A549 (cell line): ENCODE data around the gene ITPR3. TPM values are rescaled to one million over a fixed set of nuclear protein-coding genes. Genes with fewer than 3 reads are reported as not detected.

Experiments used
- ATAC-seq, 2 experiments: fragments of 200-7000 bp in 1 of 2; fragments of >200 bp in 1 of 2; cut with Nextera tagmentation in 1 of 2; cut with Tn5 transposase in 1 of 2; 3 replicates each; pipeline versions ENCODE4 v1.8.0 to v1.9.1; 2018 to 2020; ENCODE audit warnings: mild to moderate bottlenecking in 1 of 2, moderate library complexity in 1 of 2
- CTCF ChIA-PET: fragments of 300-600 bp; sonication (Branson Sonifier 250); formaldehyde crosslinking; extraction: SDS; loops from one replicate; lab custom pipeline; 2021; ENCODE audit warnings: antibody characterized with exemption, inconsistent platforms; lab: Yijun Ruan, JAX
- POLR2A ChIA-PET: fragments of 350-600 bp; formaldehyde crosslinking; extraction: SDS; loops from one replicate; lab custom pipeline; 2021; ENCODE audit warnings: antibody characterized with exemption, inconsistent platforms; lab: Yijun Ruan, JAX
- DNase-seq, 2 experiments: peaks; one replicate each; pipeline versions ENCODE4 v3.0.0 to v3.0.0-alpha.2; 2011 to 2016; ENCODE audit warnings: low read depth in 1 of 2, low spot score in 1 of 2
- FAIRE-seq: peaks from 2 replicates; lab custom pipeline; 2011; peaks lifted over from hg19 to GRCh38; lab: Jason Lieb, UNC
- H3K27ac ChIP-seq, 2 experiments: fragments of >200 bp; sonication (Bioruptor Twin); formaldehyde crosslinking; 3 replicates each; pipeline ENCODE4 v1.5.1; 2016 to 2017
- H3K4me1 ChIP-seq: fragments of >200 bp; sonication (Bioruptor Twin); formaldehyde crosslinking; 3 replicates; pipeline ENCODE4 v1.6.1; 2016
- H3K4me2 ChIP-seq: fragments of >200 bp; sonication (Bioruptor Twin); formaldehyde crosslinking; 3 replicates; pipeline ENCODE4 v1.6.1; 2016
- H3K4me3 ChIP-seq: fragments of >200 bp; sonication (Bioruptor Twin); formaldehyde crosslinking; 3 replicates; pipeline ENCODE4 v1.5.1; 2016
- H3K9me3 ChIP-seq: fragments of >200 bp; sonication (Bioruptor Twin); formaldehyde crosslinking; 3 replicates; pipeline ENCODE4 v1.6.1; 2016
- BHLHE40 ChIP-seq: IDR thresholded peaks from 2 replicates; pipeline ENCODE4 v1.6.1; 2012; ENCODE audit warnings: low read depth, low read length, inconsistent platforms
- CHD2 ChIP-seq: fragments of 150-350 bp; IDR thresholded peaks from 2 replicates; pipeline ENCODE4 v1.6.1; 2014; ENCODE audit warnings: low read length; ENCODE audit not compliant: partially characterized antibody
- EHMT2 ChIP-seq: fragments of 200-600 bp; sonication (generic); IDR thresholded peaks from 2 replicates; pipeline ENCODE4 v1.6.1; 2016; ENCODE audit warnings: antibody characterized with exemption, low read depth, mild to moderate bottlenecking, moderate library complexity
- FOXS1 ChIP-seq: fragments of 250-450 bp; sonication (Bioruptor Pico); IDR thresholded peaks from 2 replicates; pipeline ENCODE4 v1.5.0; 2020; ENCODE audit warnings: mild to moderate bottlenecking, moderate library complexity
- GATA3 ChIP-seq: IDR thresholded peaks from 2 replicates; pipeline ENCODE4 v1.6.1; 2012; ENCODE audit warnings: borderline replicate concordance
- HDAC2 ChIP-seq: fragments of 200-600 bp; sonication (generic); IDR thresholded peaks from 2 replicates; pipeline ENCODE4 v1.6.1; 2016
- HEYL ChIP-seq: fragments of 250-450 bp; sonication (Bioruptor Pico); IDR thresholded peaks from 2 replicates; pipeline ENCODE4 v1.8.0; 2021; ENCODE audit warnings: mild to moderate bottlenecking, moderate library complexity
- HOXB13 ChIP-seq: fragments of 250-450 bp; sonication (Bioruptor Pico); IDR thresholded peaks from 2 replicates; pipeline ENCODE4 v1.5.0; 2020; ENCODE audit warnings: low read depth, mild to moderate bottlenecking, moderate library complexity
- KDM1A ChIP-seq: fragments of 200-600 bp; sonication (generic); IDR thresholded peaks from 2 replicates; pipeline ENCODE4 v1.6.1; 2016; ENCODE audit warnings: low read depth, mild to moderate bottlenecking
- KDM5A ChIP-seq: fragments of 200-600 bp; sonication (generic); IDR thresholded peaks from 2 replicates; pipeline ENCODE4 v1.6.1; 2016; ENCODE audit warnings: antibody characterized with exemption, mild to moderate bottlenecking
- MAFK ChIP-seq: fragments of 450-650 bp; IDR thresholded peaks from 2 replicates; pipeline ENCODE4 v1.6.1; 2014; ENCODE audit not compliant: partially characterized antibody
- MAZ ChIP-seq: fragments of 150-350 bp; IDR thresholded peaks from 2 replicates; pipeline ENCODE4 v1.6.1; 2014; ENCODE audit warnings: antibody characterized with exemption, low read depth, low read length, borderline replicate concordance
- NPAS2 ChIP-seq: fragments of 250-450 bp; sonication (Bioruptor Pico); IDR thresholded peaks from 2 replicates; pipeline ENCODE4 v1.8.0; 2022; ENCODE audit warnings: mild to moderate bottlenecking, moderate library complexity, borderline replicate concordance
- POLR2A ChIP-seq: IDR thresholded peaks from 2 replicates; pipeline ENCODE4 v1.6.1; 2012; ENCODE audit warnings: mild to moderate bottlenecking, low read length
- POLR2AphosphoS2 ChIP-seq: conservative IDR thresholded peaks from 2 replicates; pipeline ENCODE4 v1.6.1; 2012; ENCODE audit warnings: low read length, improper control_type of control experiment, inconsistent platforms
- RAD21 ChIP-seq, 2 experiments: fragments of >200 bp in 1 of 2; sonication (Bioruptor Twin) in 1 of 2; formaldehyde crosslinking in 1 of 2; IDR thresholded peaks in 1 of 2; conservative IDR thresholded peaks in 1 of 2; 2 replicates in 1 of 2; 3 replicates in 1 of 2; pipeline ENCODE4 v1.6.1; 2012 to 2018; ENCODE audit warnings: inconsistent platforms in 1 of 2
- RARB ChIP-seq: fragments of 250-450 bp; sonication (Bioruptor Pico); IDR thresholded peaks from 2 replicates; pipeline ENCODE4 v1.8.0; 2021; ENCODE audit warnings: mild to moderate bottlenecking, moderate library complexity
- RCOR1 ChIP-seq: fragments of 150-350 bp; IDR thresholded peaks from 2 replicates; pipeline ENCODE4 v1.6.1; 2014; ENCODE audit warnings: antibody characterized with exemption, low read length, low read depth
- SREBF2 ChIP-seq: fragments of 450-650 bp; IDR thresholded peaks from 2 replicates; pipeline ENCODE4 v1.6.1; 2014; ENCODE audit warnings: mild to moderate bottlenecking, moderate library complexity
- TFCP2L1 ChIP-seq: fragments of 250-450 bp; sonication (Bioruptor Pico); IDR thresholded peaks from 2 replicates; pipeline ENCODE4 v1.5.0; 2021; ENCODE audit warnings: mild to moderate bottlenecking
- TP53 ChIP-seq: fragments of 250-450 bp; sonication (Bioruptor Pico); IDR thresholded peaks from 2 replicates; pipeline ENCODE4 v1.5.0; 2021; ENCODE audit warnings: mild to moderate bottlenecking, moderate library complexity
- ZC3H11A ChIP-seq: fragments of 450-650 bp; IDR thresholded peaks from 2 replicates; pipeline ENCODE4 v1.6.1; 2014; ENCODE audit warnings: antibody characterized with exemption, mild to moderate bottlenecking
- ZNF302 ChIP-seq: fragments of 250-450 bp; sonication (Bioruptor Pico); IDR thresholded peaks from 2 replicates; pipeline ENCODE4 v1.9.0; 2021; ENCODE audit warnings: inconsistent platforms, mild to moderate bottlenecking, moderate library complexity
- WGBS: methylation state at CpG from one replicate; pipeline ENCODE4 v1.1.6; 2017; ENCODE audit errors: missing lambda C conversion rate; 5-methylcytosine and 5-hydroxymethylcytosine counted together
- polyA plus RNA-seq, 4 experiments: library from polyadenylated mRNA; depleted of rRNA in 3 of 4; stranded (reverse); fragments of >200 nt; fragmentation: RNase III in 1 of 4; extraction: RNeasy Plus Mini Kit Qiagen cat#74134 plus additional on column Dnase treatment in 1 of 4; gene quantifications; 2 replicates in 3 of 4; 3 replicates in 1 of 4; pipeline ENCODE4 v1.2.3, GENCODE V29; 2011 to 2017
- TF ChIP-seq, protein P1 (sequence below): IDR thresholded peaks from 2 replicates; pipeline ENCODE4 v1.6.1; 2012
- TF ChIP-seq, protein P2 (sequence below): fragments of 150-350 bp; IDR thresholded peaks from 2 replicates; pipeline ENCODE4 v1.6.1; 2014; ENCODE audit warnings: low read depth, mild to moderate bottlenecking, low read length
- TF ChIP-seq, protein P3 (sequence below): fragments of 200-600 bp; sonication (generic); IDR thresholded peaks from 2 replicates; pipeline ENCODE4 v1.6.1; 2016; ENCODE audit warnings: antibody characterized with exemption, mild to moderate bottlenecking, moderate library complexity
- TF ChIP-seq, protein P4 (sequence below): fragments of >200 bp; sonication (Bioruptor Twin); formaldehyde crosslinking; IDR thresholded peaks from 2 replicates; pipeline ENCODE4 v1.6.1; 2016
- TF ChIP-seq, protein P5 (sequence below): fragments of 250-450 bp; sonication (Bioruptor Pico); IDR thresholded peaks from 2 replicates; pipeline ENCODE4 v1.5.0; 2020; ENCODE audit warnings: low read depth, mild to moderate bottlenecking, moderate library complexity

Gene ITPR3
- polyA plus RNA-seq, 2 of the 4 experiments (the other 2 are of a cell fraction), result 17.6 to 20.8 TPM

DNA sequence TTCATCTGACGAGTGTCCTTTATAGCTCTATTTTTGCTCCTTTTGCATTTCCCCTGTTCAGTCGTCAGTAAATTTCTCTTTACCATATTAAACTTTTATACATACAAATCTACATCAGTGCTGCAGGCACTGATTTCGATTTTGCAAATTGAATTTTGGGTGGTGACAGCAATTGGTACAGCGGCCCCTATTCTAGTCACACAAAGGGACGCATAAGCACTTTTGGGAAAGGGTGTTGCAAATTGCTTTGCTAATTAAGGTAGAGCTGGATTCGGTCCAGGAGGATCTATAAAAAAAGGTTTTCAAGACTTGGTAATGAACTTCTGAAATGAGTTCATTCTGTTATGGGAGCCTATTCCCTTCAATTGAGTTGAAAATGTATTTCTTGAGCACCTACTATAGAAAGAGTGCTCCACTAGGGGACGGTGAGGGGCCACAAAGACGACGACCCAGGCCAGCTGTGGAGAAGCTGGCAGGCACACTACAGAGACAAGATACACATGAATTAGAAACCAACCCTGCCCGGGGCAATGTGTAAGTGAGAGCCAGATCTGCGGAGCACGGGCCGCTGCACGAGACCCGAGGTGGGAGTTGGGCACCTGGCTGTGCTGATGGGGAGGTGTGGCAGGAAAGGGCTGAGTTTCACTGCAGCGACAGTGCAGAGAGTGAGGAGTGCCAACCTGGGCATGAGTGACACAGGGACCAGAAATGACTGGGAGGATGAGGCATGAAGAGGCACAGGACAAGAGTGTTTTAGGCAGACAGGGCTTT, 85.0 kb downstream of the ITPR3 start:
- H3K4me3 ChIP-seq, result no peak overlapping the region
- CTCF ChIA-PET, result interaction anchor here (0.9 to 12.6 kb wide), 2 partner anchors 39 to 118 kb away, joined by 3 to 177 read pairs; no protein-coding TSS in a partner anchor
- WGBS, result 82% methylated on average over 15 of the region's 16 CpGs
- no peak for TF ChIP-seq HOXB13 (CRISPR knock-in tag)
- no peak for TF ChIP-seq TFCP2L1 (CRISPR knock-in tag)
- TF ChIP-seq KDM1A, result no peak
- TF ChIP-seq GATA3, result no peak
- TF ChIP-seq ZC3H11A, result no peak
- TF ChIP-seq, protein P1, sequence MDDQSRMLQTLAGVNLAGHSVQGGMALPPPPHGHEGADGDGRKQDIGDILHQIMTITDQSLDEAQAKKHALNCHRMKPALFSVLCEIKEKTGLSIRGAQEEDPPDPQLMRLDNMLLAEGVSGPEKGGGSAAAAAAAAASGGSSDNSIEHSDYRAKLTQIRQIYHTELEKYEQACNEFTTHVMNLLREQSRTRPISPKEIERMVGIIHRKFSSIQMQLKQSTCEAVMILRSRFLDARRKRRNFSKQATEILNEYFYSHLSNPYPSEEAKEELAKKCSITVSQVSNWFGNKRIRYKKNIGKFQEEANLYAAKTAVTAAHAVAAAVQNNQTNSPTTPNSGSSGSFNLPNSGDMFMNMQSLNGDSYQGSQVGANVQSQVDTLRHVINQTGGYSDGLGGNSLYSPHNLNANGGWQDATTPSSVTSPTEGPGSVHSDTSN, result no peak
- TF ChIP-seq MAFK, result no peak
- TF ChIP-seq MAZ, result no peak
- TF ChIP-seq KDM5A, result no peak
- TF ChIP-seq, protein P2, sequence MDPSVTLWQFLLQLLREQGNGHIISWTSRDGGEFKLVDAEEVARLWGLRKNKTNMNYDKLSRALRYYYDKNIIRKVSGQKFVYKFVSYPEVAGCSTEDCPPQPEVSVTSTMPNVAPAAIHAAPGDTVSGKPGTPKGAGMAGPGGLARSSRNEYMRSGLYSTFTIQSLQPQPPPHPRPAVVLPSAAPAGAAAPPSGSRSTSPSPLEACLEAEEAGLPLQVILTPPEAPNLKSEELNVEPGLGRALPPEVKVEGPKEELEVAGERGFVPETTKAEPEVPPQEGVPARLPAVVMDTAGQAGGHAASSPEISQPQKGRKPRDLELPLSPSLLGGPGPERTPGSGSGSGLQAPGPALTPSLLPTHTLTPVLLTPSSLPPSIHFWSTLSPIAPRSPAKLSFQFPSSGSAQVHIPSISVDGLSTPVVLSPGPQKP, result no peak
- TF ChIP-seq HDAC2, result no peak
- TF ChIP-seq CHD2, result no peak
- no peak for TF ChIP-seq TP53 (CRISPR knock-in tag)
- TF ChIP-seq RARB, result no peak
- no peak for TF ChIP-seq POLR2A
- no peak for TF ChIP-seq EHMT2
- TF ChIP-seq, protein P3, sequence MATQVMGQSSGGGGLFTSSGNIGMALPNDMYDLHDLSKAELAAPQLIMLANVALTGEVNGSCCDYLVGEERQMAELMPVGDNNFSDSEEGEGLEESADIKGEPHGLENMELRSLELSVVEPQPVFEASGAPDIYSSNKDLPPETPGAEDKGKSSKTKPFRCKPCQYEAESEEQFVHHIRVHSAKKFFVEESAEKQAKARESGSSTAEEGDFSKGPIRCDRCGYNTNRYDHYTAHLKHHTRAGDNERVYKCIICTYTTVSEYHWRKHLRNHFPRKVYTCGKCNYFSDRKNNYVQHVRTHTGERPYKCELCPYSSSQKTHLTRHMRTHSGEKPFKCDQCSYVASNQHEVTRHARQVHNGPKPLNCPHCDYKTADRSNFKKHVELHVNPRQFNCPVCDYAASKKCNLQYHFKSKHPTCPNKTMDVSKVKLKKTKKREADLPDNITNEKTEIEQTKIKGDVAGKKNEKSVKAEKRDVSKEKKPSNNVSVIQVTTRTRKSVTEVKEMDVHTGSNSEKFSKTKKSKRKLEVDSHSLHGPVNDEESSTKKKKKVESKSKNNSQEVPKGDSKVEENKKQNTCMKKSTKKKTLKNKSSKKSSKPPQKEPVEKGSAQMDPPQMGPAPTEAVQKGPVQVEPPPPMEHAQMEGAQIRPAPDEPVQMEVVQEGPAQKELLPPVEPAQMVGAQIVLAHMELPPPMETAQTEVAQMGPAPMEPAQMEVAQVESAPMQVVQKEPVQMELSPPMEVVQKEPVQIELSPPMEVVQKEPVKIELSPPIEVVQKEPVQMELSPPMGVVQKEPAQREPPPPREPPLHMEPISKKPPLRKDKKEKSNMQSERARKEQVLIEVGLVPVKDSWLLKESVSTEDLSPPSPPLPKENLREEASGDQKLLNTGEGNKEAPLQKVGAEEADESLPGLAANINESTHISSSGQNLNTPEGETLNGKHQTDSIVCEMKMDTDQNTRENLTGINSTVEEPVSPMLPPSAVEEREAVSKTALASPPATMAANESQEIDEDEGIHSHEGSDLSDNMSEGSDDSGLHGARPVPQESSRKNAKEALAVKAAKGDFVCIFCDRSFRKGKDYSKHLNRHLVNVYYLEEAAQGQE, result no peak
- TF ChIP-seq, protein P4, sequence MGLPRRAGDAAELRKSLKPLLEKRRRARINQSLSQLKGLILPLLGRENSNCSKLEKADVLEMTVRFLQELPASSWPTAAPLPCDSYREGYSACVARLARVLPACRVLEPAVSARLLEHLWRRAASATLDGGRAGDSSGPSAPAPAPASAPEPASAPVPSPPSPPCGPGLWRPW, result no peak
- no peak for TF ChIP-seq FOXS1 (CRISPR knock-in tag)
- ATAC-seq, result no peak
- H3K4me2 ChIP-seq, result no peak overlapping the region
- DNase-seq, result no peak
- H3K4me1 ChIP-seq, result peaks cover 10% of the 10 kb centered on the region; the same call in 2 of the 3 replicates
- H3K9me3 ChIP-seq, result no peaks in the 10 kb centered on the region
- H3K27ac ChIP-seq, result no peak overlapping the region
- FAIRE-seq, result no peak
- POLR2A ChIA-PET, result no interaction called here

DNA sequence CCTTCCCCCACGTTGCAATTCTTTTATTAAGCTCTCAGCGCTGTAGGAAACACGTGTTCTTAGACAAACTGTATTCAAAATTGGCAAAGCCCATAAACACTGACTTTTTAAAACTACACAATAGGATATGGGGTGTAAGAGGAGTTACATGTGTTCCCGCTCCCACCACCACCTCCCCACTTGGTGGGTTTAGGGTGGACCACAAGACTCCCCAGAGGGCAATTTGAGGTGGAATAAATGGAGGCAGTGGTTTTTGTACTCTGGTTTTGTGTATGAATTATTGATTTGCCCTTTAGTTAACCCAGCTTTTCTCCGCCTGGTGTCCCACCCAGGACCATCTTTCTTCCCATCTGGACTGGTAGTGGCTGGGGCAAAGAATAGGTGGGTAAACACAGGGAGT, 86.6 kb downstream of the ITPR3 start:
- Histone ChIP-seq H3K4me2 (no peak overlapping the region), H3K4me3 (no peak overlapping the region), H3K4me1 (peaks cover 10% of the 10 kb centered on the region; the same call in 2 of the 3 replicates), H3K9me3 (no peaks in the 10 kb centered on the region), H3K27ac (no peak overlapping the region)
- DNase-seq (no peak), ATAC-seq (no peak), FAIRE-seq (no peak)
- POLR2A ChIA-PET, result no interaction called here
- no peak for TF ChIP-seq NPAS2 (CRISPR knock-in tag)
- no peak for TF ChIP-seq BHLHE40
- no peak for TF ChIP-seq CHD2
- no peak for TF ChIP-seq GATA3
- no peak for TF ChIP-seq RAD21 (conservative IDR thresholded peaks at IDR 0.05 in 1 of 2, IDR thresholded peaks at IDR 0.05 in 1 of 2)
- no peak for TF ChIP-seq KDM5A
- TF ChIP-seq HEYL (CRISPR knock-in tag), result no peak
- no peak for TF ChIP-seq SREBF2
- TF ChIP-seq POLR2A, result no peak
- TF ChIP-seq POLR2AphosphoS2, result no peak
- TF ChIP-seq, protein P5, sequence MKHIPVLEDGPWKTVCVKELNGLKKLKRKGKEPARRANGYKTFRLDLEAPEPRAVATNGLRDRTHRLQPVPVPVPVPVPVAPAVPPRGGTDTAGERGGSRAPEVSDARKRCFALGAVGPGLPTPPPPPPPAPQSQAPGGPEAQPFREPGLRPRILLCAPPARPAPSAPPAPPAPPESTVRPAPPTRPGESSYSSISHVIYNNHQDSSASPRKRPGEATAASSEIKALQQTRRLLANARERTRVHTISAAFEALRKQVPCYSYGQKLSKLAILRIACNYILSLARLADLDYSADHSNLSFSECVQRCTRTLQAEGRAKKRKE (CRISPR knock-in tag), result no peak
- TF ChIP-seq ZNF302 (CRISPR knock-in tag), result no peak
- TF ChIP-seq RCOR1, result no peak
- CTCF ChIA-PET, result interaction anchor here (1.0 to 12.6 kb wide), 5 partner anchors 7 to 125 kb away, joined by 3 to 177 read pairs (median 8); no protein-coding TSS in a partner anchor
- 93% methylated on average over 5 of the region's 5 CpGs for WGBS
